GM12892 (cell line): ENCODE data around the gene GALNS.

Experiments
- POLR2A ChIP-seq: IDR thresholded peaks from 2 replicates; pipeline ENCODE4 v1.6.1; 2011; ENCODE audit warnings: low read depth, low read length, control low read depth
- TAF1 ChIP-seq: IDR thresholded peaks from 2 replicates; pipeline ENCODE4 v1.6.1; 2011; ENCODE audit warnings: low read depth, mild to moderate bottlenecking, control low read depth, low read length, borderline replicate concordance

DNA sequence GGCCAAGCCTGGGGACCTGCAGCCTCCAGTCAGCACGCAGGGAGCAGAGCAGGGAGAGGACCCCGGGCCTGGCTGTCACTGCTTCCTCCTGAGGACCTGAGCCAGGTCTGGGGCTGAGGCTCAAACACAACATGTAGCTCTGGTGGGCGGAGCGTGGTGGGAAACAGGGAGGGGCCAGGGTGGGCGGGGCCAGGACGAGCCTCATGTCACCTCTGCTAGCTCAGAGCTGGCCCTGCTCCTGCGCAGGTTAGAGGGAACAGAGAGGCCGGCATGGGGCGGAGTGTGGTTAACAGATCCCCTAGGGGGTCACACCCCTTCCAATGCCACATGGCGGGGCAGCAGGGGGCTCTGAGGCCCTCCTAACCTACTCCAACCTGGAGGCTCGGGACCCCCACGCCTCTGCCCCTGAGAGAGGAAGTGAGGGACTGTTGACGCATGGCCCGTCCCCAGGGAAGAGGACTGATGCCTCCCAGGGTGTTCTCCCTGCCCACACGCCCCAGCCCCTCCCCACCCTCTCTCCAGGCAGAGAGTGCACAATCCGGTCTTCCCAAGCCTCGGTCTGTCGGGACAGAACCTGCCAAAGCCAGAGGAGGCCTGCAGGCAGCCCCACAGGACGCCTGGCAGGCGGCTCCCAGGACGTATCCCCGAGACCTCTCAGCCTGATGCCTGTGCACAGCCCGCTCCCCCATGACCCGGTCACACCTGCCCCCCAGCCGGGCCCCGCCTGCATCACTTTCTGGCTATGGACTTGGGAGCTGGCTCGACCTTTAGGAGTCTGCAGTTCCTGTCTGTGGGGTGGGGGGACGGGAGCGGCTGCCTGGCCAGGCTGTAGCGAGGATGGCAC is 86.9 kb downstream of the GALNS start:
- TF ChIP-seq TAF1 (no peak), POLR2A (no peak; the same call in 1 of the 2 replicates)
